Vagina (tissue), 2 donors: Measurements from ENCODE around the gene RNU7-1. TPM values are rescaled to one million over a fixed set of nuclear protein-coding genes. Genes with fewer than 3 reads are reported as not detected.

Experiments used
- DNase-seq, 2 donors: peaks; one replicate each; pipeline ENCODE4 v3.0.0-alpha.2; 2017; ENCODE audit errors: extremely low spot score in 2 of 2
- H3K27ac ChIP-seq: fragments of 200-600 bp; sonication (generic); one replicate; pipeline ENCODE4 v1.5.1; 2019
- H3K27me3 ChIP-seq: fragments of 200-600 bp; sonication (generic); one replicate; pipeline ENCODE4 v1.5.1; 2019
- H3K36me3 ChIP-seq, 2 donors: fragments of 200-600 bp; sonication (generic); one replicate each; pipeline ENCODE4 v1.5.1; 2017 to 2019
- H3K4me1 ChIP-seq: fragments of 200-600 bp; sonication (generic); one replicate; pipeline ENCODE4 v1.5.1; 2019
- H3K4me3 ChIP-seq, 2 donors: fragments of 200-600 bp; sonication (generic); 1 replicate in 1 of 2; 2 replicates in 1 of 2; pipeline ENCODE4 v1.5.1; 2016 to 2019
- H3K9me3 ChIP-seq: fragments of 200-600 bp; sonication (generic); one replicate; pipeline ENCODE4 v1.5.1; 2019
- CTCF ChIP-seq, 3 experiments: fragments of 450-650 bp in 2 of 3; fragments of 200-600 bp in 1 of 3; sonication (generic) in 1 of 3; IDR thresholded peaks; one replicate each; pipeline ENCODE4 v1.5.1; 2017 to 2019; ENCODE audit warnings: antibody characterized with exemption in 3 of 3, mild to moderate bottlenecking in 2 of 3, moderate library complexity in 2 of 3
- POLR2A ChIP-seq, 2 donors: fragments of 450-650 bp; IDR thresholded peaks; one replicate each; pipeline ENCODE4 v1.6.1; 2017; ENCODE audit warnings: antibody characterized with exemption in 2 of 2, mild to moderate bottlenecking in 2 of 2, moderate library complexity in 2 of 2
- POLR2AphosphoS5 ChIP-seq, 2 donors: sonication (generic); formaldehyde crosslinking; IDR thresholded peaks; one replicate each; pipeline ENCODE4 v1.9.0; 2017; ENCODE audit warnings: antibody characterized with exemption in 2 of 2, mild to moderate bottlenecking in 2 of 2, low read depth in 1 of 2; ENCODE audit not compliant: insufficient read depth in 1 of 2
- intact Hi-C: fragments of 100-400 bp; cut with DNase I; formaldehyde crosslinking; loops from one replicate; pipeline ENCODE4 v1.15.1; 2023
- total RNA-seq: library from RNA; depleted of rRNA; stranded (reverse); fragments of >200 nt; gene quantifications from one replicate; pipeline ENCODE4 v1.2.3, GENCODE V29; 2016

Gene RNU7-1
- total RNA-seq, 1 donor from 2014 or later: not detected

GRCh38 chr12:6899837-6900519, 43.6 kb upstream of the RNU7-1 start:
- H3K36me3 ChIP-seq: no peaks in the 10 kb centered on the region
- H3K9me3 ChIP-seq: no peaks in the 10 kb centered on the region
- no peak overlapping the region for H3K27ac ChIP-seq
- no peaks in the 10 kb centered on the region for H3K27me3 ChIP-seq
- intact Hi-C loops: no loop called here
- peaks cover 10% of the 10 kb centered on the region for H3K4me1 ChIP-seq
- TF ChIP-seq POLR2AphosphoS5 (IDR thresholded peaks at IDR 0.05; ENCODE audit: insufficient read depth in 1 of 2, low read depth in 1 of 2) (no peak), POLR2A (IDR thresholded peaks at IDR 0.05) (no peak), CTCF (IDR thresholded peaks at IDR 0.05) (no peak)
- no peak overlapping the region for H3K4me3 ChIP-seq
- no peak for DNase-seq

- Histone ChIP-seq H3K27me3 (no peaks in the 10 kb centered on the region), H3K9me3 (no peaks in the 10 kb centered on the region), H3K4me3 (no peak overlapping the region), H3K4me1 (peaks cover 16% of the 10 kb centered on the region), H3K27ac (no peak overlapping the region), H3K36me3 (no peaks in the 10 kb centered on the region)
- TF ChIP-seq CTCF (IDR thresholded peaks at IDR 0.05) (no peak), POLR2A (IDR thresholded peaks at IDR 0.05) (no peak), POLR2AphosphoS5 (IDR thresholded peaks at IDR 0.05; ENCODE audit: insufficient read depth in 1 of 2, low read depth in 1 of 2) (no peak)
- intact Hi-C loops: no loop called here
- DNase-seq: no peak
These were observed 41.2 kb upstream of the RNU7-1 start for GRCh38 chr12:6902448-6902847.

- Histone ChIP-seq H3K36me3 (peaks cover 0 to 5% of the 10 kb centered on the region in 2 donors), H3K4me1 (peaks cover 16% of the 10 kb centered on the region), H3K27me3 (no peaks in the 10 kb centered on the region), H3K27ac (no peak overlapping the region), H3K4me3 (no peak overlapping the region), H3K9me3 (no peaks in the 10 kb centered on the region)
- DNase-seq: no peak
- TF ChIP-seq CTCF (IDR thresholded peaks at IDR 0.05) (no peak), POLR2AphosphoS5 (IDR thresholded peaks at IDR 0.05; ENCODE audit: insufficient read depth in 1 of 2, low read depth in 1 of 2) (no peak), POLR2A (IDR thresholded peaks at IDR 0.05) (no peak)
- intact Hi-C loops: no loop called here
These were observed 39.9 kb upstream of the RNU7-1 start for GRCh38 chr12:6903722-6904121.

GRCh38 chr12:6904280-6905276, 39.0 kb upstream of the RNU7-1 start, which contains the start of gene LRRC23:
TSS of gene LRRC23 (plus strand) at chr12:6904822. CDS start at chr12:6905634, 812 bp downstream.
- peak within 1 kb of the TSS; percentile 76 for H3K27ac ChIP-seq
- TF ChIP-seq POLR2A (IDR thresholded peaks at IDR 0.05) (peak in 1 of 2 donors; percentile 36), CTCF (IDR thresholded peaks at IDR 0.05) (peak in 1 of 3 experiments; percentile 3), POLR2AphosphoS5 (IDR thresholded peaks at IDR 0.05; ENCODE audit: insufficient read depth in 1 of 2, low read depth in 1 of 2) (peak; percentile 92 to 94)
- H3K4me1 ChIP-seq: peaks cover 16% of the 10 kb centered on the region
- peaks cover 0 to 5% of the 10 kb centered on the region in 2 donors for H3K36me3 ChIP-seq
- intact Hi-C loops: no loop called here
- no peak for DNase-seq
- no peaks in the 10 kb centered on the region for H3K27me3 ChIP-seq
- H3K4me3 ChIP-seq: peak within 1 kb of the TSS; percentile 74 to 77
- H3K9me3 ChIP-seq: no peaks in the 10 kb centered on the region
